Activated T-helper 1 cell treated with anti-CD3 and anti-CD28 coated beads, Interleukin-12 subunit alpha, Interleukin-12 subunit beta, Interleukin-2, Interleukin-4 antibody, amounts not matched to agents 30 ng/mL and 10 ng/mL and 1 ng/mL, durations not matched to agents 14 hours and 24 hours and 36 hours (primary cell): ENCODE results near the gene MSI2. TPM values are rescaled to one million over a fixed set of nuclear protein-coding genes. Genes with fewer than 3 reads are reported as not detected.
A peak's percentile ranks its signal among the peaks of the same experiment; 100 is the strongest.

Source experiments
- DNase-seq: peaks from one replicate; pipeline ENCODE4 v3.0.0; 2021; ENCODE audit warnings: low spot score
- H3K27ac Mint-ChIP-seq: one replicate; pipeline ENCODE4 v1.8.0; 2021; ENCODE audit warnings: mild to moderate bottlenecking, mixed read lengths
- H3K27me3 Mint-ChIP-seq: one replicate; pipeline ENCODE4 v1.8.0; 2022; ENCODE audit warnings: mild to moderate bottlenecking, moderate library complexity, mixed read lengths; ENCODE audit not compliant: insufficient read depth
- H3K36me3 Mint-ChIP-seq: one replicate; pipeline ENCODE4 v1.8.0; 2021; ENCODE audit warnings: low read depth, mixed read lengths
- H3K4me1 Mint-ChIP-seq: one replicate; pipeline ENCODE4 v1.8.0; 2021; ENCODE audit warnings: low read depth, mixed read lengths
- H3K4me3 Mint-ChIP-seq: one replicate; pipeline ENCODE4 v1.8.0; 2021; ENCODE audit warnings: mild to moderate bottlenecking, moderate library complexity, mixed read lengths
- H3K9me3 Mint-ChIP-seq: one replicate; pipeline ENCODE4 v1.8.0; 2021; ENCODE audit warnings: mixed read lengths
- intact Hi-C: fragments of 100-400 bp; cut with micrococcal nuclease; formaldehyde crosslinking; loops from one replicate; pipeline ENCODE4 v1.15.1; 2024
- total RNA-seq: library from RNA; stranded (reverse); gene quantifications from 2 replicates; pipeline ENCODE4 v1.2.3, GENCODE V29; 2022

MSI2 gene
- total RNA-seq, 1 donor from 2014 or later: 278 TPM

- DNase-seq: no peak
- H3K27me3 Mint-ChIP-seq: no peaks in the 10 kb centered on the region
- H3K27ac Mint-ChIP-seq: peak overlapping the region; percentile 90
- H3K36me3 Mint-ChIP-seq: peaks cover 24% of the 10 kb centered on the region
- no peaks in the 10 kb centered on the region for H3K9me3 Mint-ChIP-seq
- H3K4me1 Mint-ChIP-seq: peaks cover 21% of the 10 kb centered on the region
- peak overlapping the region; percentile 15 for H3K4me3 Mint-ChIP-seq
- intact Hi-C loops: no loop called here
Measured at GRCh38 chr17:57622683-57623433, 366.5 kb downstream of the MSI2 start.

- Mint-ChIP-seq H3K27ac (peak overlapping the region; percentile 90), H3K4me1 (peaks cover 21% of the 10 kb centered on the region), H3K36me3 (peaks cover 25% of the 10 kb centered on the region), H3K4me3 (peak overlapping the region; percentile 11), H3K9me3 (no peaks in the 10 kb centered on the region), H3K27me3 (no peaks in the 10 kb centered on the region)
- intact Hi-C loops: no loop called here
- DNase-seq: no peak
Measured at GRCh38 chr17:57623620-57624019, 367.3 kb downstream of the MSI2 start.

- peaks cover 19% of the 10 kb centered on the region for H3K36me3 Mint-ChIP-seq
- H3K27ac Mint-ChIP-seq: peak overlapping the region; percentile 81
- intact Hi-C loops: no loop called here
- no peaks in the 10 kb centered on the region for H3K9me3 Mint-ChIP-seq
- peaks cover 21% of the 10 kb centered on the region for H3K4me1 Mint-ChIP-seq
- H3K27me3 Mint-ChIP-seq: no peaks in the 10 kb centered on the region
- DNase-seq: no peak
- no peak overlapping the region for H3K4me3 Mint-ChIP-seq
Measured at GRCh38 chr17:57624386-57624785, 368.1 kb downstream of the MSI2 start.

GRCh38 chr17:57625511-57625910, 369.2 kb downstream of the MSI2 start:
- no peak for DNase-seq
- Mint-ChIP-seq H3K4me1 (peaks cover 21% of the 10 kb centered on the region), H3K27ac (no peak overlapping the region), H3K36me3 (peaks cover 16% of the 10 kb centered on the region), H3K4me3 (no peak overlapping the region), H3K9me3 (no peaks in the 10 kb centered on the region), H3K27me3 (no peaks in the 10 kb centered on the region)
- intact Hi-C loops: no loop called here

GRCh38 chr17:57625957-57626356, 369.6 kb downstream of the MSI2 start:
- Mint-ChIP-seq H3K27ac (no peak overlapping the region), H3K4me1 (peaks cover 21% of the 10 kb centered on the region), H3K27me3 (no peaks in the 10 kb centered on the region), H3K4me3 (no peak overlapping the region), H3K9me3 (no peaks in the 10 kb centered on the region), H3K36me3 (peaks cover 16% of the 10 kb centered on the region)
- intact Hi-C loops: no loop called here
- DNase-seq: no peak

- peaks cover 20% of the 10 kb centered on the region for H3K36me3 Mint-ChIP-seq
- H3K27me3 Mint-ChIP-seq: no peaks in the 10 kb centered on the region
- H3K4me1 Mint-ChIP-seq: peaks cover 21% of the 10 kb centered on the region
- peak overlapping the region; percentile 34 for H3K27ac Mint-ChIP-seq
- intact Hi-C loops: no loop called here
- no peak for DNase-seq
- no peak overlapping the region for H3K4me3 Mint-ChIP-seq
- H3K9me3 Mint-ChIP-seq: no peaks in the 10 kb centered on the region
Measured at GRCh38 chr17:57626520-57627210, 370.3 kb downstream of the MSI2 start.

GRCh38 chr17:57627591-57627990, 371.3 kb downstream of the MSI2 start:
- DNase-seq: no peak
- intact Hi-C loops: no loop called here
- Mint-ChIP-seq H3K27ac (no peak overlapping the region), H3K9me3 (no peaks in the 10 kb centered on the region), H3K27me3 (no peaks in the 10 kb centered on the region), H3K4me1 (peaks cover 20% of the 10 kb centered on the region), H3K36me3 (peaks cover 26% of the 10 kb centered on the region), H3K4me3 (no peak overlapping the region)

GRCh38 chr17:57628421-57628820, 372.1 kb downstream of the MSI2 start:
- Mint-ChIP-seq H3K27ac (no peak overlapping the region), H3K27me3 (no peaks in the 10 kb centered on the region), H3K4me1 (peaks cover 12% of the 10 kb centered on the region), H3K9me3 (no peaks in the 10 kb centered on the region), H3K4me3 (no peak overlapping the region), H3K36me3 (peaks cover 25% of the 10 kb centered on the region)
- intact Hi-C loops: no loop called here
- no peak for DNase-seq

GRCh38 chr17:57629470-57629869, 373.1 kb downstream of the MSI2 start:
- intact Hi-C loops: no loop called here
- Mint-ChIP-seq H3K4me1 (peaks cover 3% of the 10 kb centered on the region), H3K27me3 (no peaks in the 10 kb centered on the region), H3K9me3 (no peaks in the 10 kb centered on the region), H3K4me3 (no peak overlapping the region), H3K36me3 (peaks cover 32% of the 10 kb centered on the region), H3K27ac (no peak overlapping the region)
- no peak for DNase-seq

- Mint-ChIP-seq H3K36me3 (peaks cover 34% of the 10 kb centered on the region), H3K27me3 (no peaks in the 10 kb centered on the region), H3K4me3 (no peak overlapping the region), H3K4me1 (no peaks in the 10 kb centered on the region), H3K27ac (no peak overlapping the region), H3K9me3 (no peaks in the 10 kb centered on the region)
- intact Hi-C loops: no loop called here
- no peak for DNase-seq
Measured at GRCh38 chr17:57629886-57630285, 373.6 kb downstream of the MSI2 start.

- Mint-ChIP-seq H3K9me3 (no peaks in the 10 kb centered on the region), H3K27ac (peak overlapping the region; percentile 58), H3K36me3 (peaks cover 35% of the 10 kb centered on the region), H3K4me3 (no peak overlapping the region), H3K27me3 (no peaks in the 10 kb centered on the region), H3K4me1 (no peaks in the 10 kb centered on the region)
- no peak for DNase-seq
- intact Hi-C loops: no loop called here
Measured at GRCh38 chr17:57630736-57631135, 374.4 kb downstream of the MSI2 start.

GRCh38 chr17:57631871-57632270, 375.5 kb downstream of the MSI2 start:
- Mint-ChIP-seq H3K27me3 (no peaks in the 10 kb centered on the region), H3K9me3 (no peaks in the 10 kb centered on the region), H3K4me3 (no peak overlapping the region), H3K27ac (no peak overlapping the region), H3K36me3 (peaks cover 35% of the 10 kb centered on the region), H3K4me1 (no peaks in the 10 kb centered on the region)
- intact Hi-C loops: no loop called here
- DNase-seq: no peak

GRCh38 chr17:57632294-57632693, 376.0 kb downstream of the MSI2 start:
- H3K36me3 Mint-ChIP-seq: peaks cover 33% of the 10 kb centered on the region
- intact Hi-C loops: no loop called here
- no peak overlapping the region for H3K27ac Mint-ChIP-seq
- no peak overlapping the region for H3K4me3 Mint-ChIP-seq
- no peaks in the 10 kb centered on the region for H3K27me3 Mint-ChIP-seq
- no peak for DNase-seq
- H3K9me3 Mint-ChIP-seq: no peaks in the 10 kb centered on the region
- H3K4me1 Mint-ChIP-seq: no peaks in the 10 kb centered on the region
